Glomerular visceral epithelial cell (primary cell): ENCODE results near the gene TDO2.
A peak's percentile ranks its signal among the peaks of the same experiment; 100 is the strongest.
"Not testable (repeated sequence)": the region's sequence is repeated elsewhere in the genome, so short reads cannot be mapped to it uniquely, and the experiment has no call there.

Source experiments
- DNase-seq: peaks from one replicate; pipeline ENCODE4 v3.0.0-alpha.2; 2016; ENCODE audit errors: extremely low spot score

The TDO2 gene

DNA sequence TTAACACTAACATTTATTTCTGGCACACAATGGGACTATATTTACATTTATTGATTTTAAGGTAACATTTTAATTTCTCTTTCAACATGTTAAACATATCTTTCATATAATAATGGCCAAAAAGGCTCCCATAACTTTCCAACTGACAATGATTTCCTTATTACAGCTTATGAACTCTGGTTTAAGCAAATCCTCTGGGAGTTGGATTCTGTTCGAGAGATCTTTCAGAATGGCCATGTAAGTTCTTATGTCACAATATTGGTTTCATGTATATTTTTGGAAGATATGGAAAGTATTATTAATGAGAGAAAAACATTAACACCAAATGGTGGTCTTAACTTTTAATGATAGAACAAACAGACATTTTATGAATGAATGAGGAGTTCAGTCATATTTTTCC is 4.1 kb downstream of the TDO2 start:
- DNase-seq = no peak

DNA sequence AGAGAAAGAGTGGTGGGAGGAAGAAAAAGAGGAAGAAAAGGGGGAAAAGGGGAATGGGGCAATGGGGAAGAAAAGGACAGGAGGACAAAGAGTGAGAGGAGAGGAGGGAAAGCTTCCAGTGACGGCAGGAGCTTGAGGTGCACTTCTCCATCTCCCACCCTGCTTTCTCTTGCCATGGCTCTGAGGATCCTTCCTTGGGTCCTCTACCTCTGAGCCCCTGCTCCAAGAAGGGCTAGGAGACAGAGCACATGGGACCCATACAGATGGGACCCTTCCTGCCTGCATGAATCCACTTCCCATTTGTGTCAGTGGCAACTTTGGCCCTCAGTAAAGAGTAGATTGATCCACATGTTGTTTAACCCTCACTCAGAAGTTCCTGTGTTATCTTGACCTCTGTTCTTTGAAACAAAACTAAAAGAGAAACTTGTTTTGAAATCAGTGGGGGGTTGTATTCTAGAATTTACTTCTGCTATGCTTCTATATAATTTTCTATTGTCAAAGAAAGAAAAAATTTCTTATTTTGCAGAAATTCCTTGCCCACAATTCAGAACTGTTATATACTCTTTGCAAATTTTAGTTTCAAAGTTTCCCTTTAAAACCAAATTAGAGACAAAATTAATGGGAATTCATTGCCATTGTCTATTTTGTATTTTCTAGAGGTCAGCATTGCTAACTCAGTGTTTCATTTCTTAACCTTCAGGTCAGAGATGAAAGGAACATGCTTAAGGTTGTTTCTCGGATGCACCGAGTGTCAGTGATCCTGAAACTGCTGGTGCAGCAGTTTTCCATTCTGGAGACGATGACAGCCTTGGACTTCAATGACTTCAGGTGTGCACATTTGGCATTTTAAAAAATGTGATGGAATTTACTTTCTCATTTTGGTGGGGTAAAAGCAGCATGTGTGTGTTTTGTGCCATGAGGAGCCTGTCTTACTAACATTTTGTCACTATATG is 5.0 kb downstream of the TDO2 start:
- no peak for DNase-seq

DNA sequence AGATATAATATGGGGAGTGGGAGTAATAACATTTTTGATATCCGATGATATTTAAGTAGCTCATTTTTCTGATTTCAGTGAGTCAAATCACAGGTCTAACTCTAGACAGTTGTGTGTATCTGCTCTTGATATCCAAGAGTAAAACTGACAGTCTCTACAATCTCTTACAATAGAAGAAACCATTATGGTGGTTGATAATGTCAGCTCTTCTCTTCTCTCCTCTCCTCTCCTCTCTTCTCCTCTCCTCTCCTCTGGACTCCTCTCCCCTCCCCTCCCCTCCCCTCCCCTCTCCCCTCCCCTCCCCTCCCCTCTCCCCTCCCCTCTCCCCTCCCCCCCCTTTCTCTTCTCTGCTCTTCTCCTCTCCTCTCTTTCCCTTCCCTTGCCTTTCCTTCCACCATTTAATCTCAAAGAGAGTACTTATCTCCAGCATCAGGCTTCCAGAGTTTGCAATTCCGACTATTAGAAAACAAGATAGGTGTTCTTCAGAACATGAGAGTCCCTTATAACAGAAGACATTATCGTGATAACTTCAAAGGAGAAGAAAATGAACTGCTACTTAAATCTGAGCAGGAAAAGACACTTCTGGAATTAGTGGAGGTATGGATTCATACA is 6.2 kb downstream of the TDO2 start:
- no peak for DNase-seq

DNA sequence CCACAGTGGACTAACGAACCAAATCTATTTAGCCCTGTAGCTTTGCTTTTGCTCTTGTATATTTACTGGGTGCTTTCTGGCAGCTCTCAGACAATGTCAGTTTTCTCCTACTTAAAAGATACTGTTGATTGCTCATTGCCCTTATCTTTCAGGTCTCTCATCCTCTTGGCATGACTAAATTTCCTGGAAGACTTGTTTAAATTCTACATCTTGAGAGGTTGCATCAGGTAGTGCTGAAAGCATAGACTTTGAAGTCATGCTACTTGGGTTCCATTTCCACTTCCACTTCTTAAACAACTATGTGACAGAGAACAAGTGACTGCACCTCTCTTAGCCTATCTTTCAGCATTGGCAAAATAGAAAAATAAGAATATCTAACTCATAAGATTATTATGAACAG is 8.4 kb downstream of the TDO2 start:
- no peak for DNase-seq

DNA sequence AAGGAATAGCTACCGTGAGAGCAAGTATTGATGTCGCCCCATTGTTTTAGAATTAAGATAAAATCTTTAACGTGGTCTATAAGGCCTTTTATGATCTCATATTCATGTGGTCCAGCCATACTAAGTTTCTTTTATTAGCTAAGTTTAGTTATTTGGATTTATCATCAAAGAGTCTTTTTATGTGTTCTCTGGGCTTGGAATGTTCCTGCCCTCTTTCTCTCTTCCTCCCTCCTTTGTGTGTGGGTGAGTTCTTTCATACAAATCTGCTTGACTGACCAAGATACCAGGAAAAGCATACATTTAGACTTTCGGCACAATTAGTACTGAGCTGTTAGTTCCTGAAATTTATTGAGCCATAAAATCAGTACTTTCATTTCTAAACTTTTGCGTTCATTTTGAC is 11.3 kb downstream of the TDO2 start:
- no peak for DNase-seq

DNA sequence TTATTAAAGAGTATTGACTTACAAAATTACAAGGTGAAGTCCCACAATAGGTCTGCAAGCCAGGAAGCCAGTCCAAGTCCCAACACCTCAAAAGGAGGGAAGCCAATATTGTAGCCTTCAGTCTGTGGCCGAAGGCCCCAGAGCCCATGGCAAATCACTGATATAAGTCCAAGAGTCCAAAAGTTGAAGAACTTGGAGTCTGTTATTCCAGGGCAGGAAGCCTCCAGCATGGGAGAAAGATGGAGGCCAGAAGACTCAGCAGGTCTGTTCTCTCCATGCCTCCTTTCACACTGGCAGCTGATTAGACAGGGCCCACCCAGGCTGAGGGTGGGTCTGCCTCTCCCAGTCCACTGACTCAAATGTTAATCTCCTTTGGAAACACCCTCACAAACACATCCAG is 18.1 kb downstream of the TDO2 start:
- DNase-seq = no peak

DNA sequence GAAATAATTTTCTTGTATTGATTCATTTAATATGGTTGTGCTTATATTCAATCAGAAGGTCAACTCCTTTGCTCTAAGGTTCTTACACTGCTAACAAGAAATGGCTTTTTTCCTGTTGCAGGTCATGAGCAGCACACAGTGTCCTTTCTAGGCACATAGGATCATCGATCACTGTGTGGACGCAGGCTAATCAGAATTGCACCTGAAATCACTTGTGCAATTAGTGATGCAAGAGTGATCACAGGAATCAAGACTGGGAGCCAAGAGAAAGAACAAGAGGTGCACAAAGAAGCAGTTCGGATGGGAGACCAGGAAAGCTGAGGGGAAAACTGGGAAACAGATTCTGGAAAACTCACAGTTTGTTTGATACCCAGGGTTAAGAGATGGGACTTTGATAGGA is 21.1 kb downstream of the TDO2 start:
- DNase-seq = no peak

DNA sequence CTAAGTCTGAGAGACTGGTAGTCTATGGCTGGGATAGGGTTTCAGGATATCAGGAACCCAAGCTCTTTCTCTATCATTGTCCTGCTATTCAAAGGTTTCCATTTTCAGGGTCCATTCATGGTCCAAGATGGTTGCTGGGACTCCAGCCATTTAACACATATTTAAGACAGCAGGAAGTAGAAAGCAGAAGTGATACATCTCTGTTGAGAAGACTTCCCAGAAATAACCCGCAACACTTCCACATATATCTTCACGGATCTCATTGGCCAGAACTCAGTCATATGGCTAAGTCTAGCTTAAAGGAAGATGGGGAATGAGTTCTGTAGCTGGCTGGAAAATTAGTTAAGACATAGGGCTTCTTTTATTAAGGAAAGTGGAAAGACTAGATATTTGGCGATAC is 26.3 kb downstream of the TDO2 start:
- no peak for DNase-seq

DNA sequence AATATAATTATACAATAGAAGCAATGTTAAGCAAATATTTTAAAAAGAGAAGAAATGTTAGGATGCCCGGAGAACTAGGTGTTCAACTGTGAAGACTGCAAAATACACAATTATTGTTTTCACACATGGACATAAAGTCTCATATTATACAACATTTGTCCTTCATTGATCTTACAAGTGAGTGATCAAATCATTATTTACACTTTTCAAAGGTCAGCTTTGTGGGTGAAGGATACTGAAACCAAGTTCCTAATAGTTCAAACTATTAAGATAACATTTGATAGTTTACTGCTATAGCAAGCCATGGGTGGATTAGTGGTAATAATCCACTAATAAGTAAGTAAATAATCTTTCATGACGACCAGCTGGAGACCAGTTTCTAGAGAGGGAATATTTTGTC is 26.8 kb downstream of the TDO2 start:
- DNase-seq = no peak

DNA sequence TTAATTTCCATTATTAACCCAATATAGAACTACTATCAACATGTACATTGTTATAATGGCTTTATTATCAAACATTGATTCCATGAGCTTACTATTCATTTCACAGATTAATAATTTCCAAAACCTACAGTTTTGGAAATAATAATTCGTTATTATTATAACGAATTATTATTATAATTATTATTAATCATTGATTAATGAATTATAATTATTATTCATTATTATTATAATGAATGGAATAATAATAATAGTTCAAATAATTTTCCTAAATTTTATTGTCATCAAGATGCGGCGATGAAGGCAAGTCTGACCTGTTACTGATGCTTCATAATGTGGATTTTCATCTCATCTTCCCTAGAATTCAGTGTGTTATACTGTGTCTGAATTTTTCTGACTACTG is 28.1 kb downstream of the TDO2 start:
- no peak for DNase-seq

DNA sequence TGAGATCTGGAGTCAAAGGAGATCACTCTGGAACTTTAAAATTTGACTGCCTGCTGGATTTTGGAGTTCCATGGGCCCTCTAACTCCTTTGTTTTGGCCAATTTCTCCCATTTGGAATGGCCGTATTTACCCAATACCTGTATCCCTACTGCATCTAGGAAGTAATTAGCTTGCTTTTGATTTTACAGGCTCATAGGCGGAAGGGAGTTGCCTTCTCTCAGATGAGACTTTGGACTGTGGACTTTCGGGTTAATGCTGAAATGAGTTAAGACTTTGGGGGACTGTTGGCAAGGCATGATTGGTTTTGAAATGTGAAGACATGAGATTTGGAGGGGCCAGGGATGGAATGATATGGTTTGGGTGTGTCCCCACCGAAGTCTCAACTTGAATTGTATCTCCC is 31.1 kb downstream of the TDO2 start:
- not testable (repeated sequence) for DNase-seq

DNA sequence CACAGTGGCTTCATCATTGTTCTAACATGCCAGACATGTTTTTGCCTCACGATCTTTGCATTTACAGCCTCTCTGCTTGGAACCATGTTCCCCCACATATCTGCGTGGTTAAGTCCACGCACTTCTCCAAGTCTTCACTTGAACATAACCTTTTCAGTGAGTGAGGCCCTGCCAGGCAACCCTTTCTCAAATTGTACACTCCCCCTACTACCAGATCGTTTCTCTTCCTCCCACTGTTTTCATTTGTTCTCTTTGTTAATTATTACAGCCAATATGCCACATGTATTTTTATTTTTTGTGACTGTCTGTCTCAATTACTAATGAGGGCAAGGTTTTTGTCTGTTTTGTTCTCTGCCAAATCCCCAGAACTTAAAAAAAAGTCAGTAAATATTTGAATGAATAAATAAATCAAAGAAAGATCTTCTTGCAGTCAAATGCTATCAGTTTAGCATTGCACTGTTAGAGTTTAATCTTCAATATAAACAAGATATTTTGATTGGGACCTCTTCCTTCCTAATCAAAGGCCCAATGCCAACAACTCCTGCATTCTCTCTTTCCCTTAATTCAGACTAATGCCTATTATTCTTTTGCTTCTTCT is 32.0 kb downstream of the TDO2 start:
- no peak for DNase-seq

DNA sequence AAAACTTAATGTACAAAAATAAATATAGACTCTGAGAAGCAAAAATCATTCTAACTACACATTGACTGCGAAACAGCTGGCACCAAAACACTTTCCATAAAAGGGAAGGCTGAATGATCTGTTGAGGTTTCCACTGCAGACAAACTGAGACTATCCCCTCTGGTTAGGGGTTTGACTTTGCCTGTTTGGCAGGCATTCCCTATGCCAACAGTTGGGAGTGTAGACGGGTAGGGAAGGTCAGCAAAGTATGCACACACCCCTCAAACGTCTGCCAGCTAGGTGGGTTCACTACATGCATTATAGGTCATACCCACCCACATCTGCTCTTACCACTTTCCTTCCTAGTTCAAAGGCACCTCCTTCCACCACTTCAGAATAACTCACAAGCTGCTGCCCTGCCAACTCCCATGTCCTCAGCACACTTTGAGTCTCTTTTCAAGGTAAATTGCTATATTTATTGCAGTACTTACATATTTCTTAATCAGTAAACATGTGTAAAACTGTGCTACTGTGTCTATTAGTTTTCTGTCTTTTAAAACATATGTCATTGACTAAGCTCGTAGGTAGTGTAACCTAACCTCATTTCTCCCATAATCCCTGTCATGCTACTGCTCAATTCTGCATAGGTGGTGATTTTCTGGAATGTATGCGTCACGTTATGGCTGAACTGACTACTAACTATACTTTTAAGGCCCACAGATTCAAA is 37.7 kb downstream of the TDO2 start:
- no peak for DNase-seq

DNA sequence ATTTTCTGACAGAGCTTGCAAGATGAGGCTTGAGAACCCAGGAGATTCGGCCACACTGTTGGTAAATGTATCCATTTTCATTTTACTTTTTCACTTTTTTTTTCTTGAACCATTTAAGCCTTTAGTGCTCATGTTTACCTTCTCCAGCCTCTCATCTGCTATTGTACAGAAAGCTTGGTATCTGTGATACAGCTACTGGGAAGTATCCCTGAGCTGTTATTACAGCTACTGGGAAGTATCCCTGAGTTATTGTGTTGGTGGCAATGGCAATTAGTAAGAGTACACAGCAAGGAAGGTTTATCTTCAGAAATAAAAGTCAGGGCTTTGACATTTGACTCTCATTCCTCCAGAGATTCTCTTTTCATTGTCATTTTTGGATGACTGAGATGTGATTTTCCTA is 38.3 kb downstream of the TDO2 start:
- DNase-seq = no peak

DNA sequence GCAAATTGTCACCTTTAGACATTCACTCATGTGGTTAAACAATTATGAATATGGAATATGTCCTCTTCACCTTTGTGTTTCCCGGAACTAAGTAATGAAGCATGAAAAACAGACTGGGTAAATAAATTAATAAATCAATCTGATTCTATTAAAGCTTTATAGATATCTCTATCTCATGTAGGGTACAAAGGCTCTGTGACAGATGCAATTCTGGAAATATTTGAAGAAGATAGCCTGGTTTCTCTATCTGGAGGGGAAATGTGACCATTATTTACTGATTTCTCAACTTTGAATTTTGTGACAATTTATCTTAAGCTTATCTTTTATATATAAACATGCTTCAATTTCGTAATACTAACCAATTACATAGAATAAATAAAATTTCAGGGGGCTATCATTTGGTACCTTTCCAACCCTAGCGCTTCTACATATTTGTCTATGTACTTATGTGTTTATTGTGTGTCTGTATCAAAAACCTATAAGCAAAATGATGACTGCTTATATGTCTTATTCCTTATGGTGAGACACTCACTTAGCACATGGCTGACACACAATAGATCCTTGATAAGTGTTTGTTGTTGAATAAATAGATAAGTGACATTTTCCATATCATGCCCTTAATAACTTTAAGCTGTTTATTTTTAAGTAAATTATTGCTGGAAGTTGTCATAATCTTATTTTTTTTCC is 40.3 kb downstream of the TDO2 start:
- no peak for DNase-seq

DNA sequence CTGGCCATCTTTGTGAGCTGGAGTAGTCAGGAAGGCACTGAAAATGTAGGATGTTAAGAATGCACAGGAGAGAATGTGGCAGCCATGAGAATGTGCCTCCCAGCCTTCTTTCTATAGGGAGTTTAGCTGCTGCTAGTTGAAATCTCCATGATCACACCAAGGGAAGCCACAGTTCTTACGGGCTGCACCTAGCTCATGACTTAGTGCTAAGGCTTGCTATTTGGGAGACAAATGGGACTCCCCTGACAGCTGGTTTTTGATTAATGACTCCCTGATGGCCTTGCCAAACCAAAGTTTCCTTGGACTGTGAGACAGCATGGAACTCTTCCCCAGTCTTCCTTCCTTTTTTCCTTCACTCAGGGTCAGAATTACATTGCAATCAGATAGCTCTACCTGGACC is 41.0 kb downstream of the TDO2 start:
- peak; percentile 2 for DNase-seq

DNA sequence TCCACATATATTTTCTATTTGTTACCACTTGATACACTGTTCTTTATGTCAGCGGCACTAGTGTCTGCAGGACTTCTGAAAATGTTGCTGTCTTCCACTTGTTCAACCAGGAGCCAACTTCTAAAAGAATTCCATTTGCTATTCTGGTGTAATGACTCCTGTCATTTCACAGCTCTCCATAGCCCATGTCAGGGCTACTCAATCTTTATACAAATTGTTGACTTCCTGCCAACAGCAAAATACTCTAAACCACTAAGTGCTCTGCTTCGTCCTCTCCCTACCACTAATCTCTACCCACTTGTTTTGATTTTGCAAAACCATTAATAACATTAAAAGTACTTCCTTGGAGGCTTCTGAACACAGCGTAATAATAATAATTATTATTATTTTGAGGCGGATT is 43.0 kb downstream of the TDO2 start:
- peak; percentile 50 for DNase-seq

DNA sequence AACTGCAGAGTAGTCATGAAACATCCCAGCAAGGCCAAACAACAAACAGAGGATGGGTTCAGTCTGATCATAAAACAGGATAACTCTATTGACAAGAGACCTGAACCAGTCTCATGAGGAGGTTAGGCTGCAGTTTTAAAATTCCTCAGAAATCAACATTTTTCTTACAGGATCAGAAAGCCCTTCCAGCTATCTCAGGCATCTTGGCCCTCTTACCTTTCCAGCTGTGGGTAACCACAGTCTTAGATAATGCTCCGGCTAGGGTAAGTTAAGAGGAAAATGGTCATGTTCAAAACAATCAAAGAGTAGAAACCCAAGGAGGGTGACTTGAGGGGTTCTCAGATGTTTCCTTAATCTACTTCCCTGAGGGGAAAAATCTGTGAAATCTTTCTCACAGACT is 45.0 kb downstream of the TDO2 start:
- peak; percentile 5 for DNase-seq

DNA sequence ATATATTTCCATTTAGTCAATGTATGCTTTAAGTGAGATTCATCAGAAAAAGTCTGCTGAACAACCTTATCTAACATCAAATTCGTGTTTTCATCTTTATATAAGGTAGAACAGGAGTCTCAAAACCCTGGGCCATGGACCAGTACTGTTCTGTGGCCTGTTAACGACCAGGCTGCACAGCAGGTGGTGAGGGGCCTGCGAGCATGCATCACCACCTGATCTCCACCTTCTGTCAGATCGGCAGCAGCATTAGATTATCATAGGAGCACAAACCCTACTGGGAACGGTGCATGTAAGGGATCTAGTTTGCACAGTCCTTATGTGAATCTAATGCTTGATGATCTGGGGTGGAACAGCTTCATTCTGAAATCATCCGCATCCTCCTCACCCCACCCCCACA is 47.0 kb downstream of the TDO2 start:
- DNase-seq = no peak

DNA sequence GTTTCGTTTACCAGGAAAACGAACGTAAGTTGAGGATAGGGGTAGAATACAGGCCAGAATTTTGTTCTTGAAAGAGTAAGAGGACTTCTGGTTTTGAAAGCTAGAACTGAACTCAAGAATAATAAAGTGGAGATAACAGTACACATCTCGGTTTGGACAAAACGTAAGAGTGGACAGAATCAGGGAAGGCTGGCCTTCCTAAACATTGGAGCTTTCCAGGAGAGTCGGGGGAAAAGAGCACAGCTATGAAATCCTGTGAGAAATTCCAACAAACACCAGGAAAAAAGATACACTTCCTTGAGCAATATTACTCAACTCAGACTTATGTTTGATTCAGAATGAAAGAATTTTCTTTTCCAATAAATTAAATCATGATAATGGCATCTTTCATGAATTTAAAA is 49.0 kb downstream of the TDO2 start:
- DNase-seq = no peak

DNA sequence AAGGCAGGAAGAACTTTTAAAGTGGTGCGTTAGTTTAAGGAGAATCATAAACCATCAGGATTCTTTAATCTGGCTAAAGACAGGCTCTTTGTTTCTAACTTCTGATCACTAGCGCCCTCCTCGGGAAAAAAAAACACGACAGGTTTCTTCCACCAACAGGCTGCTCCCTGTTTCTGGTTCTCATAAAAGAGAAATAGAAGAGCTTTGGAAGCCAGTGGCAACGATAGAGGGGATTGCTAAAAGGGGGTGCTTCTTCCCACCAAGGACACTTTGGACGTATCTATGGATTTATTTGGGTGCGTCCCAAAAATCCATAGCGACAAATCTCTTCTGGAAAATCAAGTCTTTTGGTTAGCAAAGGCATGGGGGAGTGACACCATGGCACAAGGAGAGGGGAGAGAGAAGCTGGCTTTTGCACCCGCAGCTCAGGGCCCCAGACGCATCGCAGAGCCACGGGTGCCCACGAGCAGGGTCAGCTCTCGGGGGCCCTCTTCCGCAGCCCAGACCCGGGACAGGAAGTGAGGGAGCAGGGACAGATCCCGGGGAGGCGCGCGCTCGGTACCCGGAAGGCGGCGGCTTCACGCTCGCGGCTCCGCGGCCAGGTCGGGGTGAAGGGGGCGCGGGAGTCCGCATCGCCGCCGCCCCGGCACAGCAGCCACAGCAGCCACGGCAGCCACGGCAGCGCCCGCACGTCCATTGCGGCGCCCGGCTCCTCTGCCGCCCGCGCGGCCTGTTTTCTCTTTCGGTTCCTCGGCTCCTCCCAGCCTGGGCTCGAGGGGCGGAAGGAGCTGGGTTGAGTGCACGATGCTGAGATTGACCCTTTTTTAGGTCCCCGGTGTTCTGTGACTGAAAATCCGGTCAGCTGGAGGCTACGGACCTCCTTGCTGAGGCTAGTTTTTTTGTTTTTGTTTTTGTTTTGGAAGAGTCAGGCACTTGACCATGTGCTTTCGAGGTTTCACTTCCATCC is 49.9 kb downstream of the TDO2 start, which contains the start of gene CTSO:
TSS of gene CTSO (minus strand) at position 716 of the 967 bp plus-strand sequence. CDS start at position 697, 19 bp downstream.
- DNase-seq = peak; percentile 82
